Activated CD4-positive, alpha-beta memory T cell treated with anti-CD3 and anti-CD28 coated beads, Interleukin-2, amount 10 ng/mL, durations not matched to agents 7 days and 5 days (primary cell): ENCODE data around the gene DCAF15. TPM values are rescaled to one million over a fixed set of nuclear protein-coding genes. Genes with fewer than 3 reads are reported as not detected.

Experiments used
- CTCF ChIA-PET: fragments of 350-600 bp; sonication (Branson Sonifier 250); formaldehyde crosslinking; loops from one replicate; lab custom pipeline; 2021; ENCODE audit warnings: antibody characterized with exemption, inconsistent platforms; lab: Charles Lee
- POLR2A ChIA-PET: fragments of 350-600 bp; sonication (Branson Sonifier 250); formaldehyde crosslinking; loops from one replicate; lab custom pipeline; 2021; ENCODE audit warnings: antibody characterized with exemption; lab: Charles Lee
- DNase-seq: peaks from one replicate; pipeline ENCODE4 v3.0.0-alpha.2; 2020
- H3K27ac Mint-ChIP-seq: one replicate; pipeline ENCODE4 v1.8.0; 2021; ENCODE audit warnings: mild to moderate bottlenecking, mixed read lengths
- H3K27me3 Mint-ChIP-seq: one replicate; pipeline ENCODE4 v1.8.0; 2021; ENCODE audit warnings: mixed read lengths
- H3K36me3 Mint-ChIP-seq: one replicate; pipeline ENCODE4 v1.8.0; 2021; ENCODE audit warnings: low read depth, mixed read lengths
- H3K4me1 Mint-ChIP-seq: one replicate; pipeline ENCODE4 v1.8.0; 2021; ENCODE audit warnings: mixed read lengths
- H3K4me3 Mint-ChIP-seq: one replicate; pipeline ENCODE4 v1.8.0; 2021; ENCODE audit warnings: mild to moderate bottlenecking, mixed read lengths
- H3K9me3 Mint-ChIP-seq: one replicate; pipeline ENCODE4 v1.8.0; 2021; ENCODE audit warnings: mixed read lengths
- total RNA-seq, 2 experiments: library from RNA; stranded (reverse); gene quantifications; one replicate each; pipeline ENCODE4 v1.2.3, GENCODE V29; 2021

Gene DCAF15
- total RNA-seq, 2 experiments from 2014 or later: 76.2 to 78.4 TPM

- Mint-ChIP-seq H3K4me3 (no peak overlapping the region), H3K27me3 (no peaks in the 10 kb centered on the region), H3K4me1 (peaks cover 13% of the 10 kb centered on the region), H3K36me3 (peaks cover 39% of the 10 kb centered on the region), H3K27ac (no peak overlapping the region), H3K9me3 (peaks cover 9% of the 10 kb centered on the region)
- POLR2A ChIA-PET: interaction anchor here (11.7 kb wide), 1 partner anchor 11 kb away, joined by 157 read pairs; no protein-coding TSS in a partner anchor
- no peak for DNase-seq
- CTCF ChIA-PET: no interaction called here
Observed at GRCh38 chr19:13996928-13997630, 44.8 kb downstream of the DCAF15 start.

DNA sequence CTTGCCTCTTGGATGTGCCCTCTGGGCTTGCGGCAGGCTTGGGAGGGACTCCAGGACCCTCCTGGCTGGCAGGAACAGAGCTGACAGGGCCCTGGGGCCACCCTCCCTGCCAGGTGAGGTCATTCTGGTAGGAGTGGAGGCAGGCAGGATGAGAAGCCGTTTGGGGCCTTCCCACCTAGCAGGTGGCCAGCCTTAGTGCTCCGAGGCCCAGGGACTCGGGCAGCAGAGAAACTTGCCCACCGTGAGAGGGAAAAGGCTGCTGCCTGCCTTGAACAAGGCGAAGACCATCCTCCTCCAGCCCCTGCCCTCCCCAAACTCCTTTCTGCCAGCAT lies 45.3 kb downstream of the DCAF15 start:
- ChIA-PET POLR2A (interaction anchor here (1.8 to 11.7 kb wide), 2 partner anchors 12 to 35 kb away, joined by 5 to 157 read pairs; no protein-coding TSS in a partner anchor), CTCF (no interaction called here)
- peaks cover 19% of the 10 kb centered on the region for H3K4me1 Mint-ChIP-seq
- no peak overlapping the region for H3K27ac Mint-ChIP-seq
- peaks cover 36% of the 10 kb centered on the region for H3K36me3 Mint-ChIP-seq
- peaks cover 9% of the 10 kb centered on the region for H3K9me3 Mint-ChIP-seq
- DNase-seq: no peak
- no peaks in the 10 kb centered on the region for H3K27me3 Mint-ChIP-seq
- no peak overlapping the region for H3K4me3 Mint-ChIP-seq

- POLR2A ChIA-PET: interaction anchor here (1.0 to 11.7 kb wide), 3 partner anchors 8 to 34 kb away, joined by 5 to 157 read pairs (median 5); partner anchors contain the start of gene RFX1
- CTCF ChIA-PET: interaction anchor here (1.0 kb wide), 1 partner anchor 34 kb away, joined by 7 read pairs; the partner anchor contains the start of gene IL27RA
- no peak overlapping the region for H3K27ac Mint-ChIP-seq
- H3K36me3 Mint-ChIP-seq: peaks cover 33% of the 10 kb centered on the region
- DNase-seq: no peak
- H3K4me3 Mint-ChIP-seq: no peak overlapping the region
- H3K9me3 Mint-ChIP-seq: peaks cover 9% of the 10 kb centered on the region
- no peaks in the 10 kb centered on the region for H3K27me3 Mint-ChIP-seq
- peaks cover 27% of the 10 kb centered on the region for H3K4me1 Mint-ChIP-seq
Observed at GRCh38 chr19:13998426-13998825, 46.1 kb downstream of the DCAF15 start.

GRCh38 chr19:13999085-13999484 lies 46.8 kb downstream of the DCAF15 start:
- CTCF ChIA-PET: interaction anchor here (1.0 kb wide), 1 partner anchor 33 kb away, joined by 7 read pairs; the partner anchor contains the start of gene IL27RA
- no peak for DNase-seq
- H3K4me3 Mint-ChIP-seq: no peak overlapping the region
- no peak overlapping the region for H3K27ac Mint-ChIP-seq
- no peaks in the 10 kb centered on the region for H3K27me3 Mint-ChIP-seq
- peaks cover 33% of the 10 kb centered on the region for H3K36me3 Mint-ChIP-seq
- H3K9me3 Mint-ChIP-seq: peaks cover 9% of the 10 kb centered on the region
- POLR2A ChIA-PET: interaction anchor here (1.8 to 11.7 kb wide), 2 partner anchors 13 to 33 kb away, joined by 5 to 157 read pairs; no protein-coding TSS in a partner anchor
- H3K4me1 Mint-ChIP-seq: peaks cover 32% of the 10 kb centered on the region

DNA sequence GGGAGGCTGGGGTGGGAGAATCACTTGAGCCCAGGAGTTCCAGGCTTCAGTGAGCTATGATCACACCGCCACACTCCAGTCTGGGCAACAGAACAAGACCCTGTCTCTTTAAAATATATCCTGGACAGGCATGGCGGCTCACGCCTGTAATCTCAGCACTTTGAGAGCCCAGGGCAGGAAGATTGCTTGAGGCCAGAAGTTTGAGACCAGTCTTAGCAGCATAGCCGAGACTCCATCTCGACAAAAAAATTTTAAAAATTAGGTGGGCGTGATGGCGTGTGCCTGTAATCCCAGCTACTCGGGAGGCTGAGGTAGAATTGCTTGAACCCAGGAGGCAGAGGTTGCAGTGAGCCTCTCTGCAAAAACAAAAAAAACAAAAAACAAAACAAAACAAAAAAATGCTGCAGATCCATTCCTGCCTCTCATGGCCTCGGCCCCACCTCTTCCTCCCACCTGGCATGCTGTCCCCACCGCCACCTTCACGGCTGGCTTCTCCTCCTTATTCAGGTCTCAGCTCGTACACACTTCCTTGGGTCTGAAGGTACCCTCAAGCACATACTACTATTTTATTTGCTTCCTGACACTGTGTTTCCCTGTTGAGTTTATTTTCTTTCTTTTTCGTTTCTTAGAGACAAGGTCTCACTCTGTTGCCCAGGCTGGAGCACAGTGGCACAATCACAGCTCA lies 48.5 kb downstream of the DCAF15 start:
- H3K9me3 Mint-ChIP-seq: peaks cover 9% of the 10 kb centered on the region
- no peak for DNase-seq
- no peaks in the 10 kb centered on the region for H3K27me3 Mint-ChIP-seq
- H3K4me3 Mint-ChIP-seq: no peak overlapping the region
- ChIA-PET POLR2A (interaction anchor here (1.3 to 11.7 kb wide), 2 partner anchors 9 to 15 kb away, joined by 4 to 157 read pairs; no protein-coding TSS in a partner anchor), CTCF (no interaction called here)
- peaks cover 33% of the 10 kb centered on the region for H3K36me3 Mint-ChIP-seq
- H3K4me1 Mint-ChIP-seq: peaks cover 46% of the 10 kb centered on the region
- H3K27ac Mint-ChIP-seq: peak overlapping the region; percentile 42

DNA sequence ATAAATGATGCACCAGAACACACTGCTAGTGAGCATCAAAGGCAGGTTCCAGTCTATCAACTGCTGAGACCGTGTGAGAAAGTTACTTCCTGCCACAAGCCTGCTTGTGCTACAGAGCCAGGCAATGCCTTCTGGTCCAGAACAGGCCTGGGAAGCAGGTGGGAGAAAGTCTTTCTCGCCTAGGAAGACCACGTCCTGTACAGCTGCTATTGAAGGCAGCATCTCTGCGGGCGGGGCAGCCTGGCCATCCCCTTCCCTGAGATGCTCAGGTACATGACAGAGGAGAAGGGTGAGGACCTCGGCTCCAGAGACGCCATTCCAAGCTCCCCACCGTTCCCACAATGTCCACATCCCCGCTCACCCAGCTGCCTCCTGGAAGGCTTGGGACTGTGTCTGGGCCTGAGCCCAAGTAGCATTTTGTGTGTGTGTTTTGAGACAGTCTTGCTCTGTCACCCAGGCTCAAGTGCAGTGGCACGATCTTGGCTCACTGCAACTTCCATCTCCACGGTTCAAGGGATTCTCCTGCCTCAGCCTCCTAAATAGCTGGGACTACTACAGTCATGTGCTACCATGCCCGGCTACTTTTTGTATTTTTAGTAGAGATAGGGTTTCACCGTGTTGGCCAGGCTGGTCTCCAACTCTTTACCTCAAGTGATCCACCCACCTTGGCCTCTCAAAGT lies 50.4 kb downstream of the DCAF15 start:
- Mint-ChIP-seq H3K4me1 (peaks cover 48% of the 10 kb centered on the region), H3K9me3 (peaks cover 9% of the 10 kb centered on the region), H3K27ac (peak overlapping the region; percentile 98), H3K36me3 (peaks cover 35% of the 10 kb centered on the region), H3K27me3 (no peaks in the 10 kb centered on the region), H3K4me3 (peak overlapping the region; percentile 61)
- ChIA-PET POLR2A (interaction anchor here (1.0 to 11.7 kb wide), 8 partner anchors 9 to 134 kb away, joined by 3 to 157 read pairs (median 4); partner anchors contain the start of genes ASF1B, DCAF15 and IL27RA), CTCF (interaction anchor here (0.6 to 2.0 kb wide), 4 partner anchors 15 to 134 kb away, joined by 3 to 5 read pairs (median 4); partner anchors contain the start of genes ASF1B and IL27RA)
- peak; percentile 44 for DNase-seq

- H3K9me3 Mint-ChIP-seq: peaks cover 9% of the 10 kb centered on the region
- H3K36me3 Mint-ChIP-seq: peaks cover 27% of the 10 kb centered on the region
- CTCF ChIA-PET: interaction anchor here (0.6 to 2.0 kb wide), 5 partner anchors 16 to 133 kb away, joined by 3 to 7 read pairs (median 4); partner anchors contain the start of genes ASF1B and IL27RA
- peak overlapping the region; percentile 98 for H3K27ac Mint-ChIP-seq
- peak; percentile 35 for DNase-seq
- peak overlapping the region; percentile 61 for H3K4me3 Mint-ChIP-seq
- no peaks in the 10 kb centered on the region for H3K27me3 Mint-ChIP-seq
- H3K4me1 Mint-ChIP-seq: peaks cover 50% of the 10 kb centered on the region
- POLR2A ChIA-PET: interaction anchor here (1.0 to 11.7 kb wide), 9 partner anchors 9 to 133 kb away, joined by 3 to 157 read pairs (median 4); partner anchors contain the start of genes ASF1B, DCAF15 and IL27RA
Observed at GRCh38 chr19:14003251-14004055, 51.1 kb downstream of the DCAF15 start.

DNA sequence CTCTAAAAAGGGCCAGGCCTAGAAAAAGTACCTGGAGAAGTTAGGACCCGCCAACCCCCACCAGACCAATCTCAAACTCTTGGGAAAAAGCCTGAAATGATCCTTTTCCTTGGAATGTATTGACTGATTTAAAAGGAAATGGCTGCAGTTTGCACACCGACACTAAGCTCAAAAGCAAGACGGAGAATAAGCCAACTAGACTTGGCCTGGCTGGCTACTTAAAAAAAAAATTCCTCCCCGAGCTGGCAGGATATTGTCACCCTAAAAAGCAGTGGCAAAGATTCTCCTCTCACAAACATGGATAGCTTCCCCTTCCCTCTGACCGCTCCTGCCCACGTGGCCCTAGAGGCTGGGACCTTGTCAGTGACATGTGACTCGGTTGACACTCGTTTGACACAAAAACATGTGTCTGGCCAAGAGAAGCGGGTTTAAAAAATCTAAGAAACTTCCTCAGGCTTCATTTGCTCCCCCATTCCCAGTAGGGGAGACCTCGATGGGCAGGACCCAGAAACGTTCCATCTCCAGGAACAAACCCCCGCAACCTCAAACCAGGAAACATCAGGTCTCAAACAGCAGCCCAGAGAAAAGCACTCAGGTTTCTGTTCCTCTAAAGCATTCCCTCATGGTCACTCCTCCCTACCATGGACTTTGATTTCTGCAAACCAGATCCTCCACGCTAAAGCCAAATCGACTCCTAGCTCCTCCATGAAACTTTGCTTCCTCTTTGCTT lies 52.5 kb downstream of the DCAF15 start:
- POLR2A ChIA-PET: interaction anchor here (1.3 to 11.7 kb wide), 5 partner anchors 19 to 76 kb away, joined by 5 to 157 read pairs (median 49); partner anchors contain the start of genes DCAF15, IL27RA and PODNL1
- H3K27me3 Mint-ChIP-seq: no peaks in the 10 kb centered on the region
- CTCF ChIA-PET: interaction anchor here (1.8 kb wide), 1 partner anchor 27 kb away, joined by 4 read pairs; the partner anchor contains the start of gene IL27RA
- H3K27ac Mint-ChIP-seq: peak overlapping the region; percentile 84
- DNase-seq: no peak
- H3K4me1 Mint-ChIP-seq: peaks cover 51% of the 10 kb centered on the region
- peaks cover 16% of the 10 kb centered on the region for H3K36me3 Mint-ChIP-seq
- peaks cover 2% of the 10 kb centered on the region for H3K9me3 Mint-ChIP-seq
- H3K4me3 Mint-ChIP-seq: peak overlapping the region; percentile 84

DNA sequence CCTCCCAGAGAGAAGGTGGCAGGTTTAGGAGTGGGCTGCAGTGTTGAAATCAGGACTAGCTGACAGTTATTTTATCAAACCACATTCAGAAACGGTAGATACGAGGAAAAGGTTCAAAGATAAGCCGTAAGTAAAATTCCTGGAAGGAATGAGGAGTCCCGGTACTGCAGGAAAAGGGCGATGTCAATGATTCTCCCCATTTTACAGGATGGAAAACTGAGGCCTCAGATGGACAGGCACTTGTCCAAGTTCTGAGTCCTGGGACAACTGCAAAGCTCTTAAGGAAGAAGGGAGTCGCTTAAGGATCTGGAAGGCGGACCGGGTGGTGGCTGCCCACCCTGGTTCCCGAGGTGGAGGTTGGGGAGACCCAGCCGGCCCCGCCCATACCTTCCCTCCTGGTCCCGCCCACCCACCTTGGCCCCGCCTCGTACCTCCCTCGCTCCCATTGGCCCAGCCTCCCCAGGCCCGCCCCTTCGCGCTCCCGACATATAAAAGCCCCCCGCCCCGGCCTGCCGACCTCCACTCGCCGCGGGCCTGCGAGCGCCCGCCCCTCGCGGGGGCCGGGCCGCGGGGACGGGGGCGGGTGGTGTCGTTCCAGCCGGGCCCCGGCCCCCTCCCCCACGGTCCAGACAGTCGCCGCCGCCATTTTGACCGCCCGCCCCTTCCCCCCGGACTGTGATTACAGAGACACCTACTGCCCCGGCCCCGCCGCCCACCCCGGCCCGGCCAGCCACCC lies 53.2 kb downstream of the DCAF15 start:
- no peaks in the 10 kb centered on the region for H3K27me3 Mint-ChIP-seq
- H3K27ac Mint-ChIP-seq: peak overlapping the region; percentile 84
- H3K9me3 Mint-ChIP-seq: peaks cover 2% of the 10 kb centered on the region
- peaks cover 9% of the 10 kb centered on the region for H3K36me3 Mint-ChIP-seq
- DNase-seq: peak; percentile 93
- CTCF ChIA-PET: interaction anchor here (0.8 to 1.7 kb wide), 8 partner anchors 14 to 142 kb away, joined by 3 to 4 read pairs (median 3); partner anchors contain the start of genes DCAF15 and MISP3
- peaks cover 48% of the 10 kb centered on the region for H3K4me1 Mint-ChIP-seq
- POLR2A ChIA-PET: interaction anchor here (0.9 to 11.7 kb wide), 13 partner anchors 7 to 376 kb away, joined by 3 to 157 read pairs (median 5); partner anchors contain the start of genes ADGRE5, ASF1B, DCAF15 and IL27RA
- peak overlapping the region; percentile 84 for H3K4me3 Mint-ChIP-seq

DNA sequence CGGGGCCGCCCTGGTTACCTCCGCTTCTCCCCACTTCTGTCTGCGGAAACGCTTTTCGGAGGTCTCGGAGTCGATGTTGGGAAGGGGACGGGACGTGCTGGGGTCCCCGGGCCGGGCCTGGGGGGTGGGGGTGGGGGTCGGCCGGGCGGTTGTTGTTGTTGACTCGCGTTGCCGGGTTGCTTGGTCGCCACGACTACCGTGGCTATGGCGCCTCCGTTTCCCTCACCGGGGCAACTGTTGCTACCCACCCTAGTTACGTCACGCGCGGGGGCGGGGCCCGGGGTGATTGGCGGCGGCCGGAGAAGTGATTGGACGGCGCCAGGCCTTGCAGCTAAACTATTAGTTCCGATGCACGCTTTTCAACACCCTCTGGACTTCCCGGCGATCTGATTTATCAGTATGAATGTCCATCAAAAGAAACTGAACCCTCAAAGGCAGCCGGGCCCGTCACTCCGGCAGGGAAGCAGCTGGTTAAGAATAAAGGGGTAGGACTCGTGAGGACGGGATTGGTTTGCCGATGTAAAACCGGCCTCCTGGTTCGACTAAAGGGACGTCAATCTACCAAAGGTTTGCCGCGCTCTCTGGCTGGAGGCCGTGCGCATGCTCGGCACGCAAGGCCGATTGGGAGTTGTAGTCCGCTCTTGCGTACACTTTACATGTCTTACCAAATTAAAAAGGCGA lies 53.9 kb downstream of the DCAF15 start, which contains the start of gene RFX1:
Gene RFX1 (minus strand): TSS at position 236 of the 681 bp plus-strand sequence. CDS start 12,477 bp downstream, outside the sequence.
- H3K27ac Mint-ChIP-seq: peak within 1 kb of the TSS; percentile 93
- H3K36me3 Mint-ChIP-seq: peaks cover 3% of the 10 kb centered on the region
- ChIA-PET POLR2A (interaction anchor here (0.8 to 11.7 kb wide), 18 partner anchors 8 to 375 kb away, joined by 3 to 157 read pairs (median 4); partner anchors contain the start of genes ADGRE5, ASF1B, DCAF15 and IL27RA), CTCF (interaction anchor here (0.8 to 1.7 kb wide), 10 partner anchors 13 to 143 kb away, joined by 3 to 4 read pairs (median 3); partner anchors contain the start of genes DCAF15 and MISP3)
- DNase-seq: peak; percentile 100
- H3K27me3 Mint-ChIP-seq: no peaks in the 10 kb centered on the region
- no peaks in the 10 kb centered on the region for H3K9me3 Mint-ChIP-seq
- H3K4me1 Mint-ChIP-seq: peaks cover 41% of the 10 kb centered on the region
- H3K4me3 Mint-ChIP-seq: peak within 1 kb of the TSS; percentile 84
